ENCODE measurements around the gene S100A10. TPM values are rescaled to one million over a fixed set of nuclear protein-coding genes. Genes with fewer than 3 reads are reported as not detected.
A peak's percentile ranks its signal among the peaks of the same experiment; 100 is the strongest.

Gene S100A10
- total and polyA plus RNA-seq, 2 experiments from 2014 or later: 60.5 to 1,024 TPM

- no peak for DNase-seq
- TF ChIP-seq EZH2 (IDR thresholded peaks at IDR 0.05; ENCODE audit: insufficient read depth, poor library complexity, severe bottlenecking) (no peak), EZH2phosphoT487 (IDR thresholded peaks at IDR 0.05; ENCODE audit: insufficient read depth, low read depth) (no peak)
- no peak overlapping the region for H3K4me3 ChIP-seq
- peaks cover 16% of the 10 kb centered on the region; the same call in 1 of the 2 replicates for H3K27me3 ChIP-seq (replicated peaks; ENCODE audit: insufficient read depth)
- no peak overlapping the region for H3K9ac ChIP-seq
- no peaks in the 10 kb centered on the region for H3K79me2 ChIP-seq (ENCODE audit: insufficient read depth)
- no peak overlapping the region for H3K27ac ChIP-seq
- H3K36me3 ChIP-seq (ENCODE audit: low read depth): no peaks in the 10 kb centered on the region
- H3K9me3 ChIP-seq (ENCODE audit: low read depth): no peaks in the 10 kb centered on the region
- no peak overlapping the region for H3K4me2 ChIP-seq (ENCODE audit: unreplicated experiment)
- H3K9me2 ChIP-seq (ENCODE audit: insufficient read depth): no peaks in the 10 kb centered on the region
- 80 to 81% methylated on average over 4 of the region's 4 CpGs for WGBS, 2 experiments (ENCODE audit: low coverage in 1 of 2, low lambda C conversion rate in 2 of 2, missing lambda C conversion rate in 2 of 2)
- no peak overlapping the region for H2AFZ ChIP-seq
- in situ Hi-C loops (cut with MboI): no loop called here
- H3F3A ChIP-seq (ENCODE audit: insufficient read depth): peaks cover 27% of the 10 kb centered on the region
- H3K4me1 ChIP-seq (ENCODE audit: insufficient read depth): peaks cover 13% of the 10 kb centered on the region
- no peaks in the 10 kb centered on the region for H4K20me1 ChIP-seq (ENCODE audit: insufficient read depth)
Measured at GRCh38 chr1:152003846-152004442, 10.3 kb upstream of the S100A10 start.

GRCh38 chr1:152002960-152003359 is 9.3 kb upstream of the S100A10 start:
- H2AFZ ChIP-seq: no peak overlapping the region
- no peak overlapping the region for H3K4me2 ChIP-seq (ENCODE audit: unreplicated experiment)
- peaks cover 9% of the 10 kb centered on the region; the same call in 1 of the 2 replicates for H3K27me3 ChIP-seq (replicated peaks; ENCODE audit: insufficient read depth)
- no peaks in the 10 kb centered on the region for H3K9me3 ChIP-seq (ENCODE audit: low read depth)
- TF ChIP-seq EZH2phosphoT487 (IDR thresholded peaks at IDR 0.05; ENCODE audit: insufficient read depth, low read depth): no peak
- TF ChIP-seq EZH2 (IDR thresholded peaks at IDR 0.05; ENCODE audit: insufficient read depth, poor library complexity, severe bottlenecking): no peak
- 67 to 68% methylated on average over 3 of the region's 3 CpGs for WGBS, 2 experiments (ENCODE audit: low coverage in 1 of 2, low lambda C conversion rate in 2 of 2, missing lambda C conversion rate in 2 of 2)
- H3K4me1 ChIP-seq (ENCODE audit: insufficient read depth): peaks cover 13% of the 10 kb centered on the region
- H3K4me3 ChIP-seq: no peak overlapping the region
- H3K27ac ChIP-seq: no peak overlapping the region
- in situ Hi-C loops (cut with MboI): no loop called here
- H3K9me2 ChIP-seq (ENCODE audit: insufficient read depth): no peaks in the 10 kb centered on the region
- no peak for DNase-seq
- H3F3A ChIP-seq (ENCODE audit: insufficient read depth): peaks cover 29% of the 10 kb centered on the region
- H4K20me1 ChIP-seq (ENCODE audit: insufficient read depth): no peaks in the 10 kb centered on the region
- no peak overlapping the region for H3K9ac ChIP-seq
- no peaks in the 10 kb centered on the region for H3K79me2 ChIP-seq (ENCODE audit: insufficient read depth)
- no peaks in the 10 kb centered on the region for H3K36me3 ChIP-seq (ENCODE audit: low read depth)

- Histone ChIP-seq H2AFZ (peak overlapping the region; percentile 53), H3K27ac (peak overlapping the region; percentile 91), H3K4me2 (ENCODE audit: unreplicated experiment) (peak overlapping the region; percentile 64)
Measured at GRCh38 chr1:152001631-152002584, 8.2 kb upstream of the S100A10 start.

GRCh38 chr1:152000964-152001630 is 7.4 kb upstream of the S100A10 start:
- in situ Hi-C loops (cut with MboI): no loop called here
- H3K9ac ChIP-seq: peak overlapping the region; percentile 52
- H3K9me3 ChIP-seq (ENCODE audit: low read depth): no peaks in the 10 kb centered on the region
- 9% methylated on average over 4 of the region's 4 CpGs for WGBS, 2 experiments (ENCODE audit: low coverage in 1 of 2, low lambda C conversion rate in 2 of 2, missing lambda C conversion rate in 2 of 2)
- peak; percentile 75 for DNase-seq
- H4K20me1 ChIP-seq (ENCODE audit: insufficient read depth): no peaks in the 10 kb centered on the region
- no peaks in the 10 kb centered on the region for H3K36me3 ChIP-seq (ENCODE audit: low read depth)
- peak overlapping the region; percentile 44; the same call in 1 of the 2 replicates for H3K4me3 ChIP-seq
- H3K27ac ChIP-seq: peak overlapping the region; percentile 91
- no peaks in the 10 kb centered on the region for H3K27me3 ChIP-seq (replicated peaks; ENCODE audit: insufficient read depth)
- H3K4me2 ChIP-seq (ENCODE audit: unreplicated experiment): peak overlapping the region; percentile 64
- H2AFZ ChIP-seq: peak overlapping the region; percentile 53
- peaks cover 17% of the 10 kb centered on the region for H3K4me1 ChIP-seq (ENCODE audit: insufficient read depth)
- TF ChIP-seq EZH2 (IDR thresholded peaks at IDR 0.05; ENCODE audit: insufficient read depth, poor library complexity, severe bottlenecking) (no peak), EZH2phosphoT487 (IDR thresholded peaks at IDR 0.05; ENCODE audit: insufficient read depth, low read depth) (no peak)
- H3F3A ChIP-seq (ENCODE audit: insufficient read depth): peaks cover 34% of the 10 kb centered on the region
- no peaks in the 10 kb centered on the region for H3K79me2 ChIP-seq (ENCODE audit: insufficient read depth)
- H3K9me2 ChIP-seq (ENCODE audit: insufficient read depth): no peaks in the 10 kb centered on the region

More at GRCh38 chr1:152001631-152002584, 8.2 kb upstream of the S100A10 start:
- H3K79me2 ChIP-seq (ENCODE audit: insufficient read depth): no peaks in the 10 kb centered on the region
- no peaks in the 10 kb centered on the region for H3K36me3 ChIP-seq (ENCODE audit: low read depth)
- H3K27me3 ChIP-seq (replicated peaks; ENCODE audit: insufficient read depth): no peaks in the 10 kb centered on the region
- 61 to 67% methylated on average over 4 of the region's 4 CpGs for WGBS, 2 experiments (ENCODE audit: low coverage in 1 of 2, low lambda C conversion rate in 2 of 2, missing lambda C conversion rate in 2 of 2)
- H3K4me1 ChIP-seq (ENCODE audit: insufficient read depth): peaks cover 17% of the 10 kb centered on the region
- TF ChIP-seq EZH2 (IDR thresholded peaks at IDR 0.05; ENCODE audit: insufficient read depth, poor library complexity, severe bottlenecking): no peak
- in situ Hi-C loops (cut with MboI): no loop called here
- H3K9me3 ChIP-seq (ENCODE audit: low read depth): no peaks in the 10 kb centered on the region
- H3K4me3 ChIP-seq: peak overlapping the region; percentile 44; the same call in 1 of the 2 replicates
- no peaks in the 10 kb centered on the region for H3K9me2 ChIP-seq (ENCODE audit: insufficient read depth)
- peaks cover 33% of the 10 kb centered on the region for H3F3A ChIP-seq (ENCODE audit: insufficient read depth)
- H4K20me1 ChIP-seq (ENCODE audit: insufficient read depth): no peaks in the 10 kb centered on the region
- peak overlapping the region; percentile 52 for H3K9ac ChIP-seq
- peak; percentile 98 for DNase-seq
